CD4-positive, alpha-beta T cell (primary cell): ENCODE measurements around the gene PWWP2B. TPM values are rescaled to one million over a fixed set of nuclear protein-coding genes. Genes with fewer than 3 reads are reported as not detected.

Experiments
- ATAC-seq: fragments of 200-7000 bp; cut with Tn5 transposase; one replicate; pipeline ENCODE4 v1.10.0; 2022; ENCODE audit warnings: mild to moderate bottlenecking; ENCODE audit not compliant: poor library complexity
- CTCF ChIA-PET: fragments of 350-600 bp; sonication (Branson Sonifier 250); formaldehyde crosslinking; loops from one replicate; lab custom pipeline; 2021; ENCODE audit warnings: antibody characterized with exemption, inconsistent platforms; lab: Charles Lee
- POLR2A ChIA-PET: fragments of 350-600 bp; sonication (Branson Sonifier 250); formaldehyde crosslinking; loops from one replicate; lab custom pipeline; 2021; ENCODE audit warnings: antibody characterized with exemption, inconsistent platforms; lab: Charles Lee
- DNase-seq, 14 experiments: peaks; one replicate each; pipeline ENCODE4 v3.0.0-alpha.2; 2013 to 2020; ENCODE audit warnings: mixed read lengths in 2 of 14
- H3K27ac ChIP-seq, 2 donors: one replicate each; pipeline versions ENCODE4 v1.5.1 to v1.7.0; 2013; ENCODE audit warnings: low read length in 2 of 2, low read depth in 1 of 2, mild to moderate bottlenecking in 1 of 2
- H3K27me3 ChIP-seq, 2 experiments: 1 replicate in 1 of 2; 2 replicates in 1 of 2; pipeline versions ENCODE4 v1.6.1 to v1.7.0; 2013; ENCODE audit warnings: low read length in 2 of 2, control low read depth in 1 of 2, mild to moderate bottlenecking in 1 of 2, moderate library complexity in 1 of 2; ENCODE audit not compliant: insufficient read depth in 2 of 2, control insufficient read depth in 1 of 2
- H3K36me3 ChIP-seq: one replicate; pipeline ENCODE4 v1.6.1; 2013; ENCODE audit warnings: low read length, control low read depth; ENCODE audit not compliant: insufficient read depth
- H3K4me1 ChIP-seq: one replicate; pipeline ENCODE4 v1.6.1; 2013; ENCODE audit warnings: low read length, control low read depth; ENCODE audit not compliant: insufficient read depth
- H3K4me3 ChIP-seq: one replicate; pipeline ENCODE4 v1.5.1; 2013; ENCODE audit warnings: mild to moderate bottlenecking, low read length, moderate library complexity
- H3K9me3 ChIP-seq, 2 experiments: 1 replicate in 1 of 2; 2 replicates in 1 of 2; pipeline versions ENCODE4 v1.6.1 to v1.7.0; 2013; ENCODE audit warnings: low read length in 2 of 2, mild to moderate bottlenecking in 2 of 2, control low read depth in 1 of 2, moderate library complexity in 1 of 2; ENCODE audit not compliant: control insufficient read depth in 1 of 2, insufficient read depth in 1 of 2
- H3K27ac Mint-ChIP-seq: one replicate; pipeline ENCODE4 v1.8.0; 2020; ENCODE audit warnings: mixed read lengths
- H3K27me3 Mint-ChIP-seq: one replicate; pipeline ENCODE4 v1.8.0; 2021; ENCODE audit warnings: mixed read lengths
- H3K36me3 Mint-ChIP-seq: one replicate; pipeline ENCODE4 v1.8.0; 2021; ENCODE audit warnings: low read depth, mixed read lengths
- H3K4me1 Mint-ChIP-seq: one replicate; pipeline ENCODE4 v1.8.0; 2021; ENCODE audit warnings: low read depth, mixed read lengths
- H3K4me3 Mint-ChIP-seq: one replicate; pipeline ENCODE4 v1.8.0; 2020; ENCODE audit warnings: mild to moderate bottlenecking, mixed read lengths
- H3K9me3 Mint-ChIP-seq: one replicate; pipeline ENCODE4 v1.8.0; 2020; ENCODE audit warnings: mixed read lengths
- intact Hi-C, 2 experiments: fragments of 100-400 bp; cut with DNase I in 1 of 2; cut with micrococcal nuclease in 1 of 2; formaldehyde crosslinking; loops; one replicate each; pipeline versions ENCODE4 v1.15.1 to v1.9.0; 2023 to 2025; cut with DNase I, micrococcal nuclease
- total RNA-seq, 174 experiments: library from RNA in 2 of 174; stranded (reverse) in 2 of 174; gene quantifications; one replicate each; pipeline ENCODE4 v1.2.3 and lab custom pipeline; 2021 to 2026
- TF ChIP-seq, protein P1 (sequence below): fragments of 200-600 bp; IDR thresholded peaks from one replicate; pipeline ENCODE4 v1.8.0; 2022; ENCODE audit warnings: antibody characterized with exemption, mild to moderate bottlenecking

Gene PWWP2B
- total RNA-seq, 2 experiments from 2014 or later: 19.2 to 19.6 TPM

DNA sequence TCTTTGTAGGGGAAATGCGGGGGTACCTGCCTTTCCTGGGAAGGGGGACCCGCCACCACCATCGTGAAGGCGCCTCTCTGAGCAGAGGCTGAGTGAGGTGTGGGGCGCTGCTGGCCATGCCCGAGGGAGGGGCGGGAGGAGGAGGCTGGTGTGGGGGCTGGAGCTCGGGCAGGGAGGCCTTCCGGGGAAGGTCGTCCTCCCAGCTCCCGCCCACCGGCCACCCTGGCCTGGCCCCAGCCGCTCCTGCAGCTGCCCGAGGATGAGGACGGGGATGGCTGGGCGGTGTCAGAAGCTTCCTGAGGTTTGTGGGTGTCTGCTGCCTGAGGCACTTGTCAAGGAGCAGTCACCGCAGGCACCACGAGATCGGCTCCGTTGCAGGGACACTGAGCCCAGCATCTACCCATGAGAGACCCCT lies 11.4 kb downstream of the PWWP2B start:
- H3K9me3 Mint-ChIP-seq: no peaks in the 10 kb centered on the region
- POLR2A ChIA-PET: no interaction called here

GRCh38 chr10:132408823-132409666 lies 12.0 kb downstream of the PWWP2B start:
- no peak overlapping the region for H3K27ac Mint-ChIP-seq
- no peak for DNase-seq
- POLR2A ChIA-PET: no interaction called here
- H3K4me1 ChIP-seq: peaks cover 21% of the 10 kb centered on the region
- H3K27ac ChIP-seq: no peak overlapping the region
- peaks cover 16% of the 10 kb centered on the region for H3K4me1 Mint-ChIP-seq
- TF ChIP-seq, protein P1, sequence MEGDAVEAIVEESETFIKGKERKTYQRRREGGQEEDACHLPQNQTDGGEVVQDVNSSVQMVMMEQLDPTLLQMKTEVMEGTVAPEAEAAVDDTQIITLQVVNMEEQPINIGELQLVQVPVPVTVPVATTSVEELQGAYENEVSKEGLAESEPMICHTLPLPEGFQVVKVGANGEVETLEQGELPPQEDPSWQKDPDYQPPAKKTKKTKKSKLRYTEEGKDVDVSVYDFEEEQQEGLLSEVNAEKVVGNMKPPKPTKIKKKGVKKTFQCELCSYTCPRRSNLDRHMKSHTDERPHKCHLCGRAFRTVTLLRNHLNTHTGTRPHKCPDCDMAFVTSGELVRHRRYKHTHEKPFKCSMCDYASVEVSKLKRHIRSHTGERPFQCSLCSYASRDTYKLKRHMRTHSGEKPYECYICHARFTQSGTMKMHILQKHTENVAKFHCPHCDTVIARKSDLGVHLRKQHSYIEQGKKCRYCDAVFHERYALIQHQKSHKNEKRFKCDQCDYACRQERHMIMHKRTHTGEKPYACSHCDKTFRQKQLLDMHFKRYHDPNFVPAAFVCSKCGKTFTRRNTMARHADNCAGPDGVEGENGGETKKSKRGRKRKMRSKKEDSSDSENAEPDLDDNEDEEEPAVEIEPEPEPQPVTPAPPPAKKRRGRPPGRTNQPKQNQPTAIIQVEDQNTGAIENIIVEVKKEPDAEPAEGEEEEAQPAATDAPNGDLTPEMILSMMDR: no peak
- intact Hi-C loops: no loop called here
- no peak overlapping the region for H3K4me3 Mint-ChIP-seq
- ATAC-seq: no peak
- H3K4me3 ChIP-seq: no peak overlapping the region
- no peaks in the 10 kb centered on the region for H3K9me3 ChIP-seq
- peaks cover 10% of the 10 kb centered on the region for H3K36me3 ChIP-seq
- no peaks in the 10 kb centered on the region for H3K27me3 ChIP-seq
- H3K36me3 Mint-ChIP-seq: peaks cover 13% of the 10 kb centered on the region
- H3K27me3 Mint-ChIP-seq: no peaks in the 10 kb centered on the region
- no peaks in the 10 kb centered on the region for H3K9me3 Mint-ChIP-seq
- CTCF ChIA-PET: no interaction called here

More for the DNA sequence above, 11.4 kb downstream of the PWWP2B start:
- no peak overlapping the region for H3K27ac Mint-ChIP-seq
- intact Hi-C loops: no loop called here
- peak; percentile 50 for ATAC-seq
- H3K27ac ChIP-seq: no peak overlapping the region
- peak in 2 of 14 experiments; percentile 23 for DNase-seq
- peaks cover 16% of the 10 kb centered on the region for H3K4me1 Mint-ChIP-seq
- no peak overlapping the region for H3K4me3 ChIP-seq
- TF ChIP-seq, protein P1: no peak
- peak overlapping the region; percentile 11 for H3K4me3 Mint-ChIP-seq
- peaks cover 13% of the 10 kb centered on the region for H3K36me3 Mint-ChIP-seq
- H3K36me3 ChIP-seq: peaks cover 10% of the 10 kb centered on the region
- no peaks in the 10 kb centered on the region for H3K27me3 ChIP-seq
- H3K4me1 ChIP-seq: peaks cover 21% of the 10 kb centered on the region
- no peaks in the 10 kb centered on the region for H3K9me3 ChIP-seq
- H3K27me3 Mint-ChIP-seq: no peaks in the 10 kb centered on the region
- CTCF ChIA-PET: no interaction called here

GRCh38 chr10:132409667-132410028 lies 12.6 kb downstream of the PWWP2B start:
- Mint-ChIP-seq H3K27me3 (no peaks in the 10 kb centered on the region), H3K36me3 (peaks cover 13% of the 10 kb centered on the region), H3K27ac (no peak overlapping the region), H3K4me1 (peaks cover 16% of the 10 kb centered on the region), H3K4me3 (no peak overlapping the region), H3K9me3 (no peaks in the 10 kb centered on the region)
- no peaks in the 10 kb centered on the region for H3K9me3 ChIP-seq
- ChIA-PET CTCF (no interaction called here), POLR2A (no interaction called here)
- ATAC-seq (no peak), DNase-seq (no peak)
- H3K4me1 ChIP-seq: peaks cover 21% of the 10 kb centered on the region
- no peaks in the 10 kb centered on the region for H3K27me3 ChIP-seq
- H3K4me3 ChIP-seq: no peak overlapping the region
- H3K36me3 ChIP-seq: peaks cover 10% of the 10 kb centered on the region
- TF ChIP-seq, protein P1: no peak
- H3K27ac ChIP-seq: no peak overlapping the region
- intact Hi-C loops: no loop called here
